GM19452 (cell line): ENCODE measurements around the gene ZC4H2.
"Not testable (repeated sequence)": the region's sequence is repeated elsewhere in the genome, so short reads cannot be mapped to it uniquely, and the experiment has no call there.

Experiments used
- ATAC-seq: cut with Tn5 transposase; IDR thresholded peaks from one replicate; pipeline ENCODE4 v1.9.1; 2021; ENCODE audit not compliant: unreplicated experiment

ZC4H2 gene

GRCh38 chrX:64975989-64976672, at the start of gene ZC4H2:
Gene ZC4H2 (minus strand): TSS chrX:64976450. CDS start chrX:64976377, 73 bp downstream.
- ATAC-seq = peak; percentile 99

GRCh38 chrX:65017451-65017850, 41.2 kb upstream of the ZC4H2 start:
- ATAC-seq = no peak

GRCh38 chrX:65014230-65014629, 38.0 kb upstream of the ZC4H2 start:
- ATAC-seq = no peak

GRCh38 chrX:65009459-65009858, 33.2 kb upstream of the ZC4H2 start:
- no peak for ATAC-seq

GRCh38 chrX:65002208-65002607, 26.0 kb upstream of the ZC4H2 start:
- ATAC-seq = not testable (repeated sequence)

GRCh38 chrX:64996805-64997204, 20.6 kb upstream of the ZC4H2 start:
- no peak for ATAC-seq

- ATAC-seq = no peak
Measured at GRCh38 chrX:64994131-64994798, 18.0 kb upstream of the ZC4H2 start.

GRCh38 chrX:64977830-64978229, 1.6 kb upstream of the ZC4H2 start:
- no peak for ATAC-seq

GRCh38 chrX:64977051-64977450, 801 bp upstream of the ZC4H2 start:
- no peak for ATAC-seq

GRCh38 chrX:64976673-64977040, 407 bp upstream of the ZC4H2 start:
- peak; percentile 39 for ATAC-seq

- ATAC-seq = peak; percentile 29
Measured at GRCh38 chrX:64975491-64975890, 759 bp downstream of the ZC4H2 start.

GRCh38 chrX:64925480-64925879, 50.8 kb downstream of the ZC4H2 start:
- ATAC-seq = no peak

- no peak for ATAC-seq
Measured at GRCh38 chrX:64908121-64908520, 68.1 kb downstream of the ZC4H2 start.

GRCh38 chrX:64894454-64895038, 81.7 kb downstream of the ZC4H2 start:
- peak; percentile 75 for ATAC-seq

GRCh38 chrX:64885850-64886249, 90.4 kb downstream of the ZC4H2 start:
- no peak for ATAC-seq

GRCh38 chrX:64878709-64879108, 97.5 kb downstream of the ZC4H2 start:
- not testable (repeated sequence) for ATAC-seq

- no peak for ATAC-seq
Measured at GRCh38 chrX:64867217-64867616, 109.0 kb downstream of the ZC4H2 start.
